HEK293 (cell line): Measurements from ENCODE around the gene ZMYND10.

ENCODE experiments used
- BCL6B ChIP-seq: fragments of 450-650 bp; formaldehyde crosslinking; IDR thresholded peaks from 2 replicates; pipeline ENCODE4 v1.5.1; 2017; ENCODE audit warnings: missing biosample characterization, missing genetic modification characterization
- CTCF ChIP-seq: fragments of 450-650 bp; formaldehyde crosslinking; IDR thresholded peaks from 2 replicates; pipeline ENCODE4 v1.5.1; 2016; ENCODE audit warnings: missing biosample characterization, missing genetic modification characterization
- YY1 ChIP-seq: fragments of 450-650 bp; formaldehyde crosslinking; IDR thresholded peaks from 2 replicates; pipeline ENCODE4 v1.5.1; 2018; ENCODE audit warnings: missing biosample characterization, missing genetic modification characterization
- ZNF23 ChIP-seq: fragments of 450-650 bp; formaldehyde crosslinking; IDR thresholded peaks from 2 replicates; pipeline ENCODE4 v1.5.1; 2016; ENCODE audit warnings: missing biosample characterization, missing genetic modification characterization, borderline replicate concordance

GRCh38 chr3:50381383-50381782, 35.9 kb upstream of the ZMYND10 start:
- TF ChIP-seq CTCF = no peak
- no peak for TF ChIP-seq YY1
- TF ChIP-seq BCL6B (tag by site-specific recombination) = no peak
- TF ChIP-seq ZNF23 (tag by site-specific recombination) = no peak
